ENCODE results near the gene KDM4C. TPM values are rescaled to one million over a fixed set of nuclear protein-coding genes. Genes with fewer than 3 reads are reported as not detected.

KDM4C gene
- total and polyA plus RNA-seq, 2 donors (not counting 1 experiment from before 2014, with no cell fraction given) = 13.0 to 39.0 TPM

DNA sequence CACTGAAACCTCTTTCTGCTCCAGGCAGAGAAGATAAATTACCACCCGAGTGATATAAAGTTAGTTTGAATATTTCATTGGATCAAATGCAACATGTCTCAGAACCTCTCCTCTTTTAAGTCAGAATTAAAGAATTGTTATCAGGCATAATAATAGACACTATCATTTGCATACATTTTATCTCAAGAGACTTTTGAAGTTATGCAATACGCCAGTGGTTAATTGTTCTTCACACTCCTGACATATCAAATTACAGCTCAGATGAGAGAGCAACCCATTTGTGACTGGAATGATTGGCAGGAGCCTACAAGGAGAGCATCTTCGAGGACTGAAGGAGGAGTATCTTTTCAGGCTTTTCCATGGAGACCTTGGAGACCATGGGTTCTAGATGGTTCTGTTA, 452.2 kb downstream of the KDM4C start:
- no peaks in the 10 kb centered on the region for H3K4me1 ChIP-seq (ENCODE audit: control insufficient read depth, extremely low read depth, insufficient read depth, low read length)
- H3K4me2 ChIP-seq (ENCODE audit: extremely low read depth, insufficient read depth, low read length) = no peak overlapping the region
- H3K27ac ChIP-seq (ENCODE audit: insufficient read depth, low read length) = no peak overlapping the region
- H3K4me3 ChIP-seq (replicated peaks in 1 of 4; ENCODE audit: control extremely low read depth in 1 of 4, insufficient read depth in 1 of 4, low read depth in 3 of 4, low read length in 4 of 4) = no peak overlapping the region
- no peak overlapping the region for H3K9ac ChIP-seq (ENCODE audit: insufficient read depth, low read length)
- peaks cover 2% of the 10 kb centered on the region for H3K27me3 ChIP-seq (ENCODE audit: control insufficient read depth, insufficient read depth, low read length)
- H3K79me2 ChIP-seq (ENCODE audit: control insufficient read depth, insufficient read depth, low read length) = no peaks in the 10 kb centered on the region
- no peak overlapping the region for H2AFZ ChIP-seq (ENCODE audit: low read length)
- no peak for DNase-seq (ENCODE audit: low read depth in 2 of 2)
- no peaks in the 10 kb centered on the region for H3K9me3 ChIP-seq (ENCODE audit: control insufficient read depth, insufficient read depth, low read depth, low read length)
- TF ChIP-seq, protein P1, sequence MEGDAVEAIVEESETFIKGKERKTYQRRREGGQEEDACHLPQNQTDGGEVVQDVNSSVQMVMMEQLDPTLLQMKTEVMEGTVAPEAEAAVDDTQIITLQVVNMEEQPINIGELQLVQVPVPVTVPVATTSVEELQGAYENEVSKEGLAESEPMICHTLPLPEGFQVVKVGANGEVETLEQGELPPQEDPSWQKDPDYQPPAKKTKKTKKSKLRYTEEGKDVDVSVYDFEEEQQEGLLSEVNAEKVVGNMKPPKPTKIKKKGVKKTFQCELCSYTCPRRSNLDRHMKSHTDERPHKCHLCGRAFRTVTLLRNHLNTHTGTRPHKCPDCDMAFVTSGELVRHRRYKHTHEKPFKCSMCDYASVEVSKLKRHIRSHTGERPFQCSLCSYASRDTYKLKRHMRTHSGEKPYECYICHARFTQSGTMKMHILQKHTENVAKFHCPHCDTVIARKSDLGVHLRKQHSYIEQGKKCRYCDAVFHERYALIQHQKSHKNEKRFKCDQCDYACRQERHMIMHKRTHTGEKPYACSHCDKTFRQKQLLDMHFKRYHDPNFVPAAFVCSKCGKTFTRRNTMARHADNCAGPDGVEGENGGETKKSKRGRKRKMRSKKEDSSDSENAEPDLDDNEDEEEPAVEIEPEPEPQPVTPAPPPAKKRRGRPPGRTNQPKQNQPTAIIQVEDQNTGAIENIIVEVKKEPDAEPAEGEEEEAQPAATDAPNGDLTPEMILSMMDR (conservative IDR thresholded peaks at IDR 0.05 in 1 of 2, IDR thresholded peaks at IDR 0.05 in 1 of 2; ENCODE audit: low read depth in 1 of 2, low read length in 2 of 2) = no peak
- TF ChIP-seq EZH2 (IDR thresholded peaks at IDR 0.05; ENCODE audit: low read length, missing control alignments) = no peak
- no peaks in the 10 kb centered on the region for H4K20me1 ChIP-seq (ENCODE audit: control insufficient read depth, extremely low read depth, insufficient read depth, low read length)
- H3K36me3 ChIP-seq (ENCODE audit: control insufficient read depth, insufficient read depth, low read length) = no peaks in the 10 kb centered on the region

DNA sequence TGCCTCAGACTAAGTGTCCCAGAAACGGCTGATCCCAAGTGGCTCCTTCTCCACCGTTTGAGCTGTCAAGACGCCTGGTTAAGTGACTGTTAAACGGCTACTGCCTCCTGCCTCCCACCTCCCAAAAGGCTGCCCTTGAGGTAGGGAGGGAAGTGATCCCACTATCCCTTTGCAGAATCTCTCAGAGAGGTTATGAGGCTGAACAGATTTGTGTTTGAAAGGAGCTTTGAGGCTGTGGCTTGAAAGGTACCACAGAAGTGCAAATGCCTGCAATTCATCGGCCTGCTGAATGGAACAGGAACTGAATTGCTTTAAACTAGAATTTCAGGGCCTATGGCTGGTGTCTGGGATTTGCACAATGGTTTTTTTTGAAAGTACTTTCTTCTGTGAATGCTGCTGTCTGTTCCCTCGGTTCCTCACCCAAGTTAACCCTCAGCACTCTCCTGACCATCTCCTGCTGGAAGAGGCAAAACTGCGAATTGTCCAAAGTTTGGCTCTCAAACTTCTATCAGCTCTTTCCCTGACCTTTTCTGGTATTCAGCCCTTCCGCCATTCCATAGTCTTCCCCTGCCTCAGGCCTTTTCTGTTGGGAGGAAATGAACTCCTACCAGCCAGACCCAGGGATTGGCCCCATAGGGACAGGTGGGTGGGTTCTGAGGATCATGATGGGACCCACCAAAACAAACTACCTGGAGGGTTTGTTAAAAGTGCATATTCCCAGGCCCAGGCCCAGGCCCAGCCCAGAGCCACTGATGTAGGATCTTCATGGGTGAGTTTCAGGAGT, 453.3 kb downstream of the KDM4C start:
- Histone ChIP-seq H3K36me3 (ENCODE audit: control insufficient read depth, insufficient read depth, low read length) (no peaks in the 10 kb centered on the region), H3K27ac (ENCODE audit: insufficient read depth, low read length) (no peak overlapping the region), H3K4me1 (ENCODE audit: control insufficient read depth, extremely low read depth, insufficient read depth, low read length) (no peaks in the 10 kb centered on the region), H4K20me1 (ENCODE audit: control insufficient read depth, extremely low read depth, insufficient read depth, low read length) (no peaks in the 10 kb centered on the region), H2AFZ (ENCODE audit: low read length) (no peak overlapping the region), H3K4me2 (ENCODE audit: extremely low read depth, insufficient read depth, low read length) (no peak overlapping the region), H3K79me2 (ENCODE audit: control insufficient read depth, insufficient read depth, low read length) (no peaks in the 10 kb centered on the region), H3K27me3 (ENCODE audit: control insufficient read depth, insufficient read depth, low read length) (peaks cover 2% of the 10 kb centered on the region), H3K4me3 (replicated peaks in 1 of 4; ENCODE audit: control extremely low read depth in 1 of 4, insufficient read depth in 1 of 4, low read depth in 3 of 4, low read length in 4 of 4) (no peak overlapping the region), H3K9me3 (ENCODE audit: control insufficient read depth, insufficient read depth, low read depth, low read length) (no peaks in the 10 kb centered on the region), H3K9ac (ENCODE audit: insufficient read depth, low read length) (no peak overlapping the region)
- TF ChIP-seq, protein P1 (conservative IDR thresholded peaks at IDR 0.05 in 1 of 2, IDR thresholded peaks at IDR 0.05 in 1 of 2; ENCODE audit: low read depth in 1 of 2, low read length in 2 of 2) = no peak
- no peak for TF ChIP-seq EZH2 (IDR thresholded peaks at IDR 0.05; ENCODE audit: low read length, missing control alignments)
- no peak for DNase-seq (ENCODE audit: low read depth in 2 of 2)

DNA sequence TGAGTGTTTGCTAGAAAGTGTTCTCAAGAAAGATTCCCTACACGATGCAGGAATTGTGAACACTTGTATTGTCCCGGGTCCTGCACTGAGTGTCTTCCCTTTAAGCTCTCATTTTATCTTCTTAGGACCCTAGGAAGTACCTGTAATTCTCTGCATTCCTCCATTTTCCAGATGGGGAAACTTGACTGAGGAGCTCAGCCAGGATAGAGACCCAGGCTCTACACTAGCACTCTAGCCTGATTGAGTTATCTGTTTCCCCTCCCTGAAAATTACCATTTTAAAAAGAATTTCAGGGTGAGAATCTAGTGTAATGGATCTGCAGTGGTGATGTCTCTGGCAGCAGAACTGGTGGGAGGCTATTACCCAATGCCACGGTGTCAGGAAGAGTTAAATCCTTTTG, 453.9 kb downstream of the KDM4C start:
- Histone ChIP-seq H2AFZ (ENCODE audit: low read length) (no peak overlapping the region), H3K9ac (ENCODE audit: insufficient read depth, low read length) (no peak overlapping the region), H3K27me3 (ENCODE audit: control insufficient read depth, insufficient read depth, low read length) (peaks cover 2% of the 10 kb centered on the region), H3K4me1 (ENCODE audit: control insufficient read depth, extremely low read depth, insufficient read depth, low read length) (no peaks in the 10 kb centered on the region), H3K4me3 (replicated peaks in 1 of 4; ENCODE audit: control extremely low read depth in 1 of 4, insufficient read depth in 1 of 4, low read depth in 3 of 4, low read length in 4 of 4) (no peak overlapping the region), H4K20me1 (ENCODE audit: control insufficient read depth, extremely low read depth, insufficient read depth, low read length) (no peaks in the 10 kb centered on the region), H3K4me2 (ENCODE audit: extremely low read depth, insufficient read depth, low read length) (no peak overlapping the region), H3K36me3 (ENCODE audit: control insufficient read depth, insufficient read depth, low read length) (no peaks in the 10 kb centered on the region), H3K27ac (ENCODE audit: insufficient read depth, low read length) (no peak overlapping the region), H3K79me2 (ENCODE audit: control insufficient read depth, insufficient read depth, low read length) (no peaks in the 10 kb centered on the region), H3K9me3 (ENCODE audit: control insufficient read depth, insufficient read depth, low read depth, low read length) (no peaks in the 10 kb centered on the region)
- DNase-seq (ENCODE audit: low read depth in 2 of 2) = no peak
- TF ChIP-seq, protein P1 (conservative IDR thresholded peaks at IDR 0.05 in 1 of 2, IDR thresholded peaks at IDR 0.05 in 1 of 2; ENCODE audit: low read depth in 1 of 2, low read length in 2 of 2) = no peak
- TF ChIP-seq EZH2 (IDR thresholded peaks at IDR 0.05; ENCODE audit: low read length, missing control alignments) = no peak
